A673 (cell line): ENCODE results near the gene PLEKHA8. TPM values are rescaled to one million over a fixed set of nuclear protein-coding genes. Genes with fewer than 3 reads are reported as not detected.

Experiments
- BruUV-seq: library from RNA; stranded (reverse); fragments of 400-500 nt; replicated peaks from 2 replicates; lab custom pipeline; 2021; lab: Mats Ljungman, UMichigan
- CTCF ChIA-PET: fragments of 300-600 bp; sonication (Branson Sonifier 250); formaldehyde crosslinking; loops from one replicate; lab custom pipeline; 2022; ENCODE audit warnings: antibody characterized with exemption; lab: Charles Lee
- POLR2A ChIA-PET: fragments of 300-600 bp; sonication (Branson Sonifier 250); formaldehyde crosslinking; loops from one replicate; lab custom pipeline; 2022; ENCODE audit warnings: antibody characterized with exemption; ENCODE audit not compliant: low non-redundant PET; lab: Charles Lee
- DNase-seq: peaks from one replicate; pipeline ENCODE4 v3.0.0-alpha.2; 2015; ENCODE audit warnings: low spot score
- H3K27ac ChIP-seq: fragments of 200-600 bp; sonication (generic); 2 replicates; pipeline ENCODE4 v1.5.1; 2016; ENCODE audit warnings: mixed run types, low read depth, mild to moderate bottlenecking, mixed read lengths, antibody characterized with exemption, low read length; ENCODE audit not compliant: poor library complexity, severe bottlenecking
- H3K27me3 ChIP-seq: fragments of 200-600 bp; sonication (generic); replicated peaks from 2 replicates; pipeline ENCODE4 v1.6.1; 2017; ENCODE audit warnings: mixed run types, low read depth, mild to moderate bottlenecking, mixed read lengths, antibody characterized with exemption, low read length; ENCODE audit not compliant: insufficient read depth, poor library complexity
- H3K36me3 ChIP-seq: fragments of 200-600 bp; sonication (generic); 2 replicates; pipeline ENCODE4 v1.6.1; 2016; ENCODE audit warnings: mixed run types, mild to moderate bottlenecking, mixed read lengths, antibody characterized with exemption, low read length; ENCODE audit not compliant: insufficient read depth, poor library complexity, severe bottlenecking
- H3K4me1 ChIP-seq: fragments of 200-600 bp; sonication (generic); 2 replicates; pipeline ENCODE4 v1.6.1; 2017; ENCODE audit warnings: mixed run types, mild to moderate bottlenecking, mixed read lengths, antibody characterized with exemption, low read length; ENCODE audit not compliant: insufficient read depth, poor library complexity, severe bottlenecking
- H3K4me3 ChIP-seq: fragments of 200-600 bp; sonication (generic); 2 replicates; pipeline ENCODE4 v1.5.1; 2016; ENCODE audit warnings: low read depth, mixed run types, mild to moderate bottlenecking, mixed read lengths, low read length; ENCODE audit not compliant: poor library complexity, severe bottlenecking
- H3K9me3 ChIP-seq: fragments of 200-600 bp; sonication (generic); 2 replicates; pipeline ENCODE4 v1.6.1; 2016; ENCODE audit warnings: mixed run types, low read depth, mild to moderate bottlenecking, mixed read lengths, antibody characterized with exemption, low read length; ENCODE audit not compliant: poor library complexity, severe bottlenecking
- CTCF ChIP-seq: fragments of 300-800, 200-600 bp; sonication (generic); conservative IDR thresholded peaks from 2 replicates; pipeline ENCODE4 v1.5.1; 2017; ENCODE audit warnings: low read depth, mild to moderate bottlenecking, antibody characterized with exemption, low read length, moderate library complexity, mixed read lengths
- EZH2 ChIP-seq: fragments of 200-600 bp; sonication (generic); IDR thresholded peaks from 2 replicates; pipeline ENCODE4 v1.6.1; 2017; ENCODE audit warnings: borderline replicate concordance, low read depth, mild to moderate bottlenecking, mixed read lengths, antibody characterized with exemption, low read length; ENCODE audit not compliant: poor library complexity, severe bottlenecking
- intact Hi-C: fragments of 100-400 bp; cut with micrococcal nuclease; formaldehyde crosslinking; loops from one replicate; pipeline ENCODE4 v1.10.0; 2022; ENCODE audit not compliant: unreplicated experiment
- total RNA-seq: library from RNA; stranded (reverse); gene quantifications from 2 replicates; pipeline ENCODE4 v1.2.3, GENCODE V29; 2021

Gene PLEKHA8
- total RNA-seq, 1 experiment from 2014 or later, result 22.2 TPM

- intact Hi-C loops, result no loop called here
- POLR2A ChIA-PET, result no interaction called here
These were observed 117.3 kb downstream of the PLEKHA8 start for GRCh38 chr7:30145426-30145970.

GRCh38 chr7:30146127-30146612 lies 118.0 kb downstream of the PLEKHA8 start:
- TF ChIP-seq EZH2 (no peak), CTCF (no peak)
- H3K27me3 ChIP-seq, result no peaks in the 10 kb centered on the region
- intact Hi-C loops, result no loop called here
- ChIA-PET POLR2A (no interaction called here), CTCF (no interaction called here)
- H3K4me3 ChIP-seq, result no peak overlapping the region
- no peaks in the 10 kb centered on the region for H3K9me3 ChIP-seq
- H3K27ac ChIP-seq, result no peak overlapping the region
- H3K36me3 ChIP-seq, result no peaks in the 10 kb centered on the region
- no peaks in the 10 kb centered on the region for H3K4me1 ChIP-seq
- no TSS peak for BruUV-seq
- DNase-seq, result no peak

More at GRCh38 chr7:30145426-30145970, 117.3 kb downstream of the PLEKHA8 start:
- Histone ChIP-seq H3K4me3 (no peak overlapping the region), H3K27ac (no peak overlapping the region), H3K9me3 (no peaks in the 10 kb centered on the region), H3K27me3 (no peaks in the 10 kb centered on the region), H3K4me1 (no peaks in the 10 kb centered on the region), H3K36me3 (no peaks in the 10 kb centered on the region)
- BruUV-seq, result no TSS peak
- no peak for TF ChIP-seq CTCF
- no peak for TF ChIP-seq EZH2
- CTCF ChIA-PET, result no interaction called here
- no peak for DNase-seq

- Histone ChIP-seq H3K27me3 (no peaks in the 10 kb centered on the region), H3K27ac (no peak overlapping the region), H3K9me3 (no peaks in the 10 kb centered on the region), H3K4me3 (no peak overlapping the region), H3K4me1 (no peaks in the 10 kb centered on the region), H3K36me3 (no peaks in the 10 kb centered on the region)
- BruUV-seq, result no TSS peak
- intact Hi-C loops, result no loop called here
- ChIA-PET CTCF (no interaction called here), POLR2A (no interaction called here)
- DNase-seq, result no peak
- TF ChIP-seq CTCF (no peak), EZH2 (no peak)
These were observed 119.0 kb downstream of the PLEKHA8 start for GRCh38 chr7:30147223-30147622.
